Activated B cell treated with CpG ODN at 0.5 μM for 24 hours (primary cell): Measurements from ENCODE around the gene CDRT15. TPM values are rescaled to one million over a fixed set of nuclear protein-coding genes. Genes with fewer than 3 reads are reported as not detected.
"Not testable (repeated sequence)": the region's sequence is repeated elsewhere in the genome, so short reads cannot be mapped to it uniquely, and the experiment has no call there.

Experiments
- ATAC-seq: fragments of 200-7000 bp; cut with Tn5 transposase; one replicate; pipeline ENCODE4 v1.10.0; 2021; ENCODE audit warnings: low read depth, mild to moderate bottlenecking, moderate library complexity
- CTCF ChIA-PET: fragments of 350-600 bp; sonication (Branson Sonifier 250); formaldehyde crosslinking; loops from one replicate; lab custom pipeline; 2021; ENCODE audit warnings: antibody characterized with exemption; lab: Charles Lee
- POLR2A ChIA-PET: fragments of 350-600 bp; sonication (Branson Sonifier 250); formaldehyde crosslinking; loops from one replicate; lab custom pipeline; 2021; ENCODE audit warnings: antibody characterized with exemption; lab: Charles Lee
- DNase-seq: peaks from one replicate; pipeline ENCODE4 v3.0.0; 2022
- H3K27ac Mint-ChIP-seq: one replicate; pipeline ENCODE4 v1.8.0; 2020; ENCODE audit warnings: mixed read lengths
- H3K27me3 Mint-ChIP-seq: one replicate; pipeline ENCODE4 v1.8.0; 2021; ENCODE audit warnings: mixed read lengths
- H3K36me3 Mint-ChIP-seq: one replicate; pipeline ENCODE4 v1.8.0; 2021; ENCODE audit warnings: low read depth, mixed read lengths
- H3K4me1 Mint-ChIP-seq: one replicate; pipeline ENCODE4 v1.8.0; 2021; ENCODE audit warnings: mixed read lengths
- H3K4me3 Mint-ChIP-seq: one replicate; pipeline ENCODE4 v1.8.0; 2020; ENCODE audit warnings: mild to moderate bottlenecking, mixed read lengths
- H3K9me3 Mint-ChIP-seq: one replicate; pipeline ENCODE4 v1.8.0; 2020; ENCODE audit warnings: mixed read lengths
- CTCF ChIP-seq: fragments of 200-600 bp; IDR thresholded peaks from one replicate; pipeline ENCODE4 v1.8.0; 2022; ENCODE audit warnings: antibody characterized with exemption, mild to moderate bottlenecking
- intact Hi-C: fragments of 100-400 bp; cut with micrococcal nuclease; formaldehyde crosslinking; loops from one replicate; pipeline ENCODE4 v1.15.1; 2024
- total RNA-seq: library from RNA; stranded (reverse); gene quantifications from 2 replicates; pipeline ENCODE4 v1.2.3, GENCODE V29; 2022

CDRT15 gene
- total RNA-seq, 1 donor from 2014 or later, result not detected

GRCh38 chr17:14196377-14196997 lies 40.2 kb downstream of the CDRT15 start:
- Mint-ChIP-seq H3K27me3 (peaks cover 12% of the 10 kb centered on the region), H3K4me3 (no peak overlapping the region), H3K9me3 (no peaks in the 10 kb centered on the region), H3K36me3 (peaks cover 49% of the 10 kb centered on the region), H3K27ac (no peak overlapping the region), H3K4me1 (peaks cover 19% of the 10 kb centered on the region)
- ChIA-PET CTCF (no interaction called here), POLR2A (no interaction called here)
- no peak for TF ChIP-seq CTCF
- intact Hi-C loops, result no loop called here
- DNase-seq (no peak), ATAC-seq (peak; percentile 45)

GRCh38 chr17:14192636-14193344 lies 43.9 kb downstream of the CDRT15 start:
- ATAC-seq, intact Hi-C loops, H3K27ac Mint-ChIP-seq, POLR2A ChIA-PET, CTCF ChIA-PET, H3K4me3 Mint-ChIP-seq, H3K9me3 Mint-ChIP-seq, DNase-seq: not testable (repeated sequence)
- Mint-ChIP-seq H3K4me1 (peaks cover 31% of the 10 kb centered on the region), H3K36me3 (peaks cover 24% of the 10 kb centered on the region), H3K27me3 (peaks cover 15% of the 10 kb centered on the region)

DNA sequence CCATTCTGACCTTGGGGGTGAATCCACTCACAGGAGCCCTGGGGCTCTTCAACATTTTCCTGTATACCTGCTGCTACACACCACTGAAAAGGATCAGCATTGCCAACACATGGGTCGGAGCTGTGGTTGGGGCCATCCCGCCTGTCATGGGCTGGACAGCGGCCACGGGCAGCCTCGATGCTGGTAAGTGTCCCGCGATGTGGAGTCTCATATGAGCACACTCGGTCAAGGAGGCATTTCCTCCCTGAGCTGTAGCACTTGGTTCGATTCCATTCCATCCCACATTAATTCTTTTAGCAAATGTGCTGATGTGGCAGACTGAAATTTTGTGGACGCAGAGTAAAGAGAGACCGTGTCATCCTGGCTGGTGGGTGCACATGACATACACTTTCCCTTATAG lies 44.6 kb downstream of the CDRT15 start:
- POLR2A ChIA-PET, result interaction anchor here (0.6 kb wide), 1 partner anchor 96 kb away, joined by 4 read pairs; no protein-coding TSS in a partner anchor
- intact Hi-C loops, result not testable (repeated sequence)

GRCh38 chr17:14191469-14191868 lies 45.2 kb downstream of the CDRT15 start:
- intact Hi-C loops, CTCF ChIA-PET, H3K4me3 Mint-ChIP-seq, H3K27ac Mint-ChIP-seq, H3K9me3 Mint-ChIP-seq, ATAC-seq, DNase-seq: not testable (repeated sequence)
- Mint-ChIP-seq H3K4me1 (peaks cover 31% of the 10 kb centered on the region), H3K36me3 (peaks cover 12% of the 10 kb centered on the region), H3K27me3 (peaks cover 11% of the 10 kb centered on the region)
- POLR2A ChIA-PET, result interaction anchor here (0.6 kb wide), 1 partner anchor 95 kb away, joined by 4 read pairs; no protein-coding TSS in a partner anchor

More for the DNA sequence above, 44.6 kb downstream of the CDRT15 start:
- Mint-ChIP-seq H3K4me1 (peaks cover 31% of the 10 kb centered on the region), H3K36me3 (peaks cover 18% of the 10 kb centered on the region), H3K27me3 (peaks cover 15% of the 10 kb centered on the region)
- H3K9me3 Mint-ChIP-seq, DNase-seq, CTCF ChIA-PET, H3K4me3 Mint-ChIP-seq, ATAC-seq, H3K27ac Mint-ChIP-seq: not testable (repeated sequence)

DNA sequence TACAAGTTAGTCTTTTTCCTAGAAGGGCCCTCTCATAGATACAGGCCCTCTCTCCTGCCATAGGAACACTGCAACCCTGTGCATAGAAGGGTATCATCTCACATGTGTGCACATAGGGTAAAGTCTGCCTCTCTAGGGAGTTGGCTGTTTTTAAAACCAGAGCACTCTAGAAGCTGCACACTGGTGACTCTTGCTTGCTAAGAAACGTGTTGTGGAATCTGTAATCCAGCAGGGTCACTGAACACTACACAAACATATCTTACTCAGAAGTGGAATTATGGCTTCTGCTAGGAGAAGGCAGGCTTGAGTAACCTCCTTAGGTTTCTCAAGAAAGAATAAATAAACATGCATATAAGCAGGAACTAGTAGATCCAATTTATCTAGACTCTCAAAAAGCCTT lies 45.9 kb downstream of the CDRT15 start:
- DNase-seq, intact Hi-C loops, H3K27ac Mint-ChIP-seq, H3K4me3 Mint-ChIP-seq, CTCF ChIA-PET, ATAC-seq, H3K9me3 Mint-ChIP-seq, H3K36me3 Mint-ChIP-seq, POLR2A ChIA-PET: not testable (repeated sequence)
- Mint-ChIP-seq H3K4me1 (peaks cover 25% of the 10 kb centered on the region), H3K27me3 (peaks cover 11% of the 10 kb centered on the region)

DNA sequence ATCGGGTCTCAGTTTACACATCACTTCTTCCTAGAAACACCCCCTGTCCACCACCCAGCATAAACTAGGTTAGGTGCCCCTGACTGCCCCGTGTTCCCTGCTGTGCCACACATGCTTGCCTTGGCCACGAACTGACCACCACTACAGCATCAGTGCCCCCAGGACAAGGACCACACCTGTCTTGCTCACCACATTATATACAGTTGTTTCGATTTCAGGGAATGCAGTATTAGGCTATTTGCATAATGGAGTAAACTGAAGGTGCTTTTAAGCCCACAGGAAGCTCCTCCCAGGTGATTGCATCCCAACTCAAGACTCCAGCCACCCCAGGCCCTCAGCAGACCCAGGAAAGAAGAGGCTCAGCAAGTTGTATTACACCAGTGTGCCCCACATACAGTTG lies 50.2 kb downstream of the CDRT15 start:
- H3K36me3 Mint-ChIP-seq, intact Hi-C loops, POLR2A ChIA-PET, CTCF ChIA-PET, H3K9me3 Mint-ChIP-seq, ATAC-seq, DNase-seq, H3K27ac Mint-ChIP-seq, H3K4me3 Mint-ChIP-seq: not testable (repeated sequence)
- peaks cover 11% of the 10 kb centered on the region for H3K27me3 Mint-ChIP-seq
- H3K4me1 Mint-ChIP-seq, result peaks cover 12% of the 10 kb centered on the region

Other genes with a start within 250 kb of the CDRT15 start
- gene COX10, start 167.4 kb downstream of the CDRT15 start, total RNA-seq, result 19.4 and 20.8 TPM in 2 replicates
- gene HS3ST3B1, start 64.2 kb upstream of the CDRT15 start, total RNA-seq, result 3.1 and 3.3 TPM in 2 replicates